BLaER1 (cell line): ENCODE data around the gene SMG6.
A peak's percentile ranks its signal among the peaks of the same experiment; 100 is the strongest.

ENCODE experiments used
- H3K27ac ChIP-seq: shearing (Covaris generic); formaldehyde crosslinking; 2 replicates; pipeline ENCODE4 v1.8.1; 2022
- H3K27me3 ChIP-seq: shearing (Covaris generic); formaldehyde crosslinking; 2 replicates; pipeline ENCODE4 v1.8.1; 2022
- H3K36me3 ChIP-seq: shearing (Covaris generic); formaldehyde crosslinking; 2 replicates; pipeline ENCODE4 v1.8.1; 2022
- H3K4me1 ChIP-seq: shearing (Covaris generic); formaldehyde crosslinking; 2 replicates; pipeline ENCODE4 v1.8.1; 2022
- H3K4me2 ChIP-seq: shearing (Covaris generic); formaldehyde crosslinking; 2 replicates; pipeline ENCODE4 v1.8.1; 2022
- H3K4me3 ChIP-seq: shearing (Covaris generic); formaldehyde crosslinking; 2 replicates; pipeline ENCODE4 v1.8.1; 2022
- H3K9ac ChIP-seq: shearing (Covaris generic); formaldehyde crosslinking; 2 replicates; pipeline ENCODE4 v1.8.1; 2022
- H3K9me3 ChIP-seq: shearing (Covaris generic); formaldehyde crosslinking; 2 replicates; pipeline ENCODE4 v1.8.1; 2022
- H4K20me1 ChIP-seq: shearing (Covaris generic); formaldehyde crosslinking; 2 replicates; pipeline ENCODE4 v1.8.1; 2022
- Cebpa-rat ChIP-seq: shearing (Covaris generic); IDR thresholded peaks from 2 replicates; pipeline ENCODE4 v1.8.1; 2022

The SMG6 gene

DNA sequence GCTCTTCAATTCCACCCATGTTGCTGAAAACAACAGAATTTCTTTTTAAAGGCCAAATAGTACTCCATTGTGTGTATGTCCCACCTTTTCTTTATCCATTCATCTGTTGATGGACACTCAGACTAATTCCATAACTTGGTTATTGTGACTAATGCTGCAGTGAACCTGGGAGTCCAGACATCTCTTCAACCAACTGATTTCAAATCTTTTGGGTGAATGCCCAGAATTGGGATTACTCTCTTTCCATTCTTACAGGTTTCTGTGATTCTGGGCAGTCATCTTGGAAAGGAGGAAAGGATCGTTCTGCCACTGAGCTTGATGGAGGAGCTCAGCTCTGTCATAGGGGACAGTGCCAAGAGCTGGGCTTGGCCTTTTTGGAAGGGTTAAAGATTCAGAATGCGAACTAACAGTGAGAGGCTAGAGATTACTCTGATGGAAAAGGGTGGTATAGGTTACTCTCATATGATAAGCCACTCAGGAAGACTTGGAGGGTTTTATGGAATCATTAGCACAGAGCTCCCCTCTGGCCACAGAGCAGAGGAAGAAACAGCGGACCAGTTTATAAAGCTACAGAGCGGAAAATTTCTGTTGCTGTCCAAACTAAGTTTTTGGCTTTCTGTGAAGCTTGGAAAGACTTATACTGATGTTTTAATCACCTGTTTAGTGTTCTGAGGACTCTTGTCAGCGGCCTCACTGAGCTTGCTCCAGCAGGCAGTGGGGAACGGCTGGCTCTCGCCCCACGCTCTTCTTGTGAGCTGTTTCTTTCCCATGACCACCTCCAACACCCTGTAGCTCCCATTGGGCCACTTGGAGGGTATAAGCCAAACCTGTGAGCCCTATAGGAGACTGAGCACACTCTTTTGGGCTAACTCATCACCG, 200.4 kb downstream of the SMG6 start:
- Histone ChIP-seq H3K27ac (no peak overlapping the region), H3K36me3 (peaks cover 31% of the 10 kb centered on the region), H3K4me2 (no peak overlapping the region), H4K20me1 (0 out of 2 replicates have a peak, but pooled peaks cover 6% of the 10 kb centered on the region), H3K9me3 (no peaks in the 10 kb centered on the region), H3K27me3 (no peaks in the 10 kb centered on the region), H3K4me1 (peaks cover 31% of the 10 kb centered on the region), H3K9ac (no peak overlapping the region), H3K4me3 (no peak overlapping the region)
- TF ChIP-seq Cebpa-rat = no peak

DNA sequence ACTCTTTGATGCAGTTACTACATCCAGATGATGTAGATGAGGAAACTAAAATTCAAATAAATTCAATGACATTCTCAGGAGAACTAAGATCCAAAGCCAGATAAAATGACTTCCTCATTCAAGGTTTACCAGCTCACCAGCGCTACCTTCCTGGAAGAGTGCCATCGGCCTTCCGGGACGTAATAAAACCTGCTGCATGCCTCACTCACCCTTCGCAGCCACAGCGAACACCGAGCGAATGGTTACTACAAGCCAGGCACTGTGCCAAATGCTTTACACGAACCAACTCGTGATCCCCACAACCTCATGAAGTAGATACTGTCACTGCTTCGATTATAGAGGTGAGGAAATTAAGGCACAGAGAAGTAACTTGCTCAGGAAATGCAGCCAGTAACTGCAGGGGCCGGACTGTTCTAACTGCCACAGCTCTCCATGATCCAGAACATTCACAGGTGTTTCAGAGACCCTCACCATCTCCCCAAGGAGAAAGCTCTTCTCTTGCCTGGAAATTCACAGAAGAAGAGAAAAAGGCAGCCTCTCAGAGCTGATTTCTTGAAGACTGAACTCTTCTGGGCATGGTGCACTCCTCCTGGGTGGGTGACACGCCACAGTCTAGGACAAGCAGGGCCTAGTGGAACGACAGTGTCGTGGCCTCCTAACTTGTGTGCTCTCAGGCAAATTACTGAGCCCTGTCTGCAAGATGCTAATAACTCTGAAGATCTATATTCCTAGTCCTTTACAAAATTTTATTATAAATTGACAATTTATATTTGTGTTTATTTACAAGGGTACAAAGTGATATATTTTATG, 201.9 kb downstream of the SMG6 start:
- Histone ChIP-seq H3K9ac (no peak overlapping the region), H3K4me2 (peak overlapping the region; percentile 45), H3K27ac (no peak overlapping the region), H3K27me3 (no peaks in the 10 kb centered on the region), H4K20me1 (0 out of 2 replicates have a peak, but pooled peaks cover 6% of the 10 kb centered on the region), H3K36me3 (peaks cover 38% of the 10 kb centered on the region), H3K9me3 (no peaks in the 10 kb centered on the region), H3K4me3 (no peak overlapping the region), H3K4me1 (peaks cover 20% of the 10 kb centered on the region)
- TF ChIP-seq Cebpa-rat = no peak

DNA sequence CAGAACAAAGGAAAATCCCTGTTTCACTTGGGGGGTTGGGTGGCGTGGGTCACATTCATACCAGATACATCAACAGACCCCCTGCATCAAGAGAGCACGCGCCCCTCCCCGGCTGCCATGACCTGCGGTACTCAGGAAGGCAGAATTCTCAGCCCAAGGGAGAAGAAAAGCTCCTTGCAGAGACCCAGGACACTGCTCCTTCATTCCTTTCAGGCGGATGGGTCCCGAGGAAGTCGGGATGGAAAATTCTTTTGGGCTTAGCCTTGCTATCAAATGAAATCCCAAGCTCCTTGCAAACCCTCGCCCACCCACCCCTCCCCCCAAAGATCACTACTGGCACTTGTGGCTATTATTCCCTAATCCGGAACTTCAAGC, 208.1 kb downstream of the SMG6 start:
- Histone ChIP-seq H3K9ac (no peak overlapping the region), H3K4me2 (peak overlapping the region; percentile 43), H3K27ac (0 out of 2 replicates have a peak overlapping the region, but pooled peaks have one; percentile 24)

DNA sequence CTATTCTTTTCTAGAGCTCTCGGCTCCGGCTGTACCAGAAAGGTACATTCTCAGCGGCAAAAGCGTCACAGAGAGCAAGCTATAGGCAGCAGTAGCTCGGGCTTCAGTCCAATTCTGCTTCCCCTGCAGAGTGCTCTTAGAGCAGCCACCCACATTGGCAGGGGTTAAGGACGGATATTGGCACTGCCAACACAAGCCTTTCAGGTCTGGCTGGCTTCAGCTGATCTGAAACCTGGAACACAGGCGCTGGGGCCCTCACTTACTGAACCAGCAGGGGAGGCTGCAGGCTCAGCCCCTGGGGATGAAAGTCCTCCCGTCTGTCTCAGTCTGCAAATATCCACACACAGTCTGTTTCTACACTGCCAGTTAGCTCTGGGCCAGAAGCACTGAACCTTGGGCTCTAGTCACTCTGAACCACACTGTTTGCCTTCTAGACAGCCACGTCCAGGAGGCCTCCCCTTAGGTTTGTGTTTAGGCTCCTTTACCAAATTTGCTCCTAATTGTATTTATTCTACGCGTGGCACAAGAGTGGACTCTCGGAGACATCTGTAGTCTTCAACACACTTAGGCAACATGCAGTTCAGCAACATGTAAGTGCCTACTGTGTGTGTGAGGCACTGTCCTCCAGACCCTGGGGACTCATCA, 208.6 kb downstream of the SMG6 start:
- H4K20me1 ChIP-seq = no peaks in the 10 kb centered on the region
- H3K9me3 ChIP-seq = no peaks in the 10 kb centered on the region
- no peaks in the 10 kb centered on the region for H3K27me3 ChIP-seq
- H3K27ac ChIP-seq = 0 out of 2 replicates have a peak overlapping the region, but pooled peaks have one; percentile 24
- peak overlapping the region; percentile 43 for H3K4me2 ChIP-seq
- H3K4me3 ChIP-seq = no peak overlapping the region
- H3K9ac ChIP-seq = no peak overlapping the region
- no peak for TF ChIP-seq Cebpa-rat
- H3K36me3 ChIP-seq = peaks cover 44% of the 10 kb centered on the region
- H3K4me1 ChIP-seq = peaks cover 34% of the 10 kb centered on the region

More for the DNA sequence above, 208.1 kb downstream of the SMG6 start:
- H3K36me3 ChIP-seq = peaks cover 44% of the 10 kb centered on the region
- H3K27me3 ChIP-seq = no peaks in the 10 kb centered on the region
- H4K20me1 ChIP-seq = no peaks in the 10 kb centered on the region
- H3K9me3 ChIP-seq = no peaks in the 10 kb centered on the region
- H3K4me3 ChIP-seq = no peak overlapping the region
- no peak for TF ChIP-seq Cebpa-rat
- H3K4me1 ChIP-seq = peaks cover 29% of the 10 kb centered on the region

DNA sequence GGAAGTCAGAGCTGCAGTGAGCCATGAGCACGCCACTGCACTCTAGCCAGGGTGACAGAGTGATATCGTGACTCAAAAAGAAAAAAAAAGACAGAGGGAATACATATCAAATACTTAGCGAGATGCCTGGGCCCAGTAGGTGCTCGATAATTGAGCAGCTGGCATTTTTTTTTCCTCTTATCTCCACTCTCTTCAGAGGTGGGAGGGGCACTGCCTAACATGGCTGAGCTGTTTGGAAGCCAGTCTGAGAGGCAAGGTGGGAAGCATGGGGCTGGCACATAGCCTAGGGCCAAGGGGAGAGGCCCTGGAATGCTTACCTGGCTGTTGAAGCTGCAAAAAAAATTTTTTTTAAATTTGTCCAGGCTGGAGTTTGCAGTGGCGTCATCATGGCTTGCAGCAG, 210.2 kb downstream of the SMG6 start:
- H3K9me3 ChIP-seq = no peaks in the 10 kb centered on the region
- no peaks in the 10 kb centered on the region for H4K20me1 ChIP-seq
- no peak overlapping the region for H3K4me2 ChIP-seq
- no peak overlapping the region for H3K27ac ChIP-seq
- H3K27me3 ChIP-seq = no peaks in the 10 kb centered on the region
- no peak for TF ChIP-seq Cebpa-rat
- H3K9ac ChIP-seq = no peak overlapping the region
- no peak overlapping the region for H3K4me3 ChIP-seq
- peaks cover 37% of the 10 kb centered on the region for H3K36me3 ChIP-seq
- H3K4me1 ChIP-seq = peaks cover 49% of the 10 kb centered on the region

DNA sequence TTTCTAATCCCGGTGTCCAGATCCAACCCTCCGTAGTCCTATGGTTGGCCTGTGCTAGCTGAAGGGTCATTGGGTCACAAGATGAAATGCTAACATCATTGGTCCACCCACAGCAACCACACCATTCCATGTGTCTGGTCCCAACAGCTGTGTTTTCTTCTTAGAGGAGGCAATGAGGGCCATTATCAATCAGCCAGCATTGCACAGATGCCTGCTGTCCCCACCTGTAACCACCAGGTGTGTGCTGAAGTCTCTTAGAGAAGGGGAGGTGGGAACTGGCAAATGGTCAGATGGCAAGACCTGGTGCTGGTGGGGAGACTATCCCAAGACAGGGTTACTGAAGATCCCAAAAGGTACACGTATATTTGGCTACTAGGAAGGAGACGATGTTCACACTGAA, 211.3 kb downstream of the SMG6 start:
- no peak for TF ChIP-seq Cebpa-rat
- Histone ChIP-seq H4K20me1 (no peaks in the 10 kb centered on the region), H3K4me3 (no peak overlapping the region), H3K9me3 (no peaks in the 10 kb centered on the region), H3K27ac (no peak overlapping the region), H3K27me3 (no peaks in the 10 kb centered on the region), H3K4me1 (peaks cover 60% of the 10 kb centered on the region), H3K4me2 (no peak overlapping the region), H3K36me3 (peaks cover 28% of the 10 kb centered on the region), H3K9ac (no peak overlapping the region)

DNA sequence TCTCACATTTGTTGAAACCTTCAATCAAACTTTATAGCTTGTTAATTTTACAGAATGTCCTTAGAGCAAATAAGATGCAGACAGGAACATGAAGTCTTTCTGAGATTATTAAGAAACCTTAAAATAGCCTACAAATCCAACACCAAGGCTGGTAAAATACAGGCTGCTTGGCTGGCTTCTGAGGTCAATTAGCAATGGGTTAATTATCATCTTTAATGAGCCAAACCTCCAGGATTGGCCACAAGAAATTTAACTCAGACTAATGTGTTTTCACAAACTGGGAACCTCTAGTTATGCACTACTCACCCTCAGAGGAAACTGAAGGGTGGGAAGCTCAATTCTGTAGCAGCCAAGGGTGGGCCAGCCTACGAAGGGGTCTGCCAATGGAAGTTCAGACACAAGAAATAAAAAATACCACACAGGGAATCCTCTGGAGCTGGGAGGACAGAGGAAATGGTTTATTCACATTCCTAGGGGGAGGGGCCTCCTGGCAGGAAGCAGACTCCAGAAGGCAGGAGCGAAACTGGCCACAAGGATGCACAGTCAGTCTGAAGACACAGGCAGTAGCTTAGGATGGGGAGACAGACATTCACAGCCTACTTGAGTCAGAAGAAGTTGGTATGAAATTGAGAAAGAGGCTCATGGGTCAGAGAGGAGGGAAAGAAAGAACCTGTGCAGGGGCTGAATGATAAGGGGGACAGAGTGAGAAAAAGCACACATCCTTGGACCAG, 212.6 kb downstream of the SMG6 start:
- Histone ChIP-seq H3K27ac (peak overlapping the region; percentile 91), H3K4me2 (peak overlapping the region; percentile 97), H4K20me1 (no peaks in the 10 kb centered on the region), H3K4me3 (no peak overlapping the region; the same call in 1 of the 2 replicates), H3K9me3 (no peaks in the 10 kb centered on the region), H3K36me3 (peaks cover 28% of the 10 kb centered on the region), H3K4me1 (peaks cover 69% of the 10 kb centered on the region), H3K9ac (peak overlapping the region; percentile 81), H3K27me3 (no peaks in the 10 kb centered on the region)
- TF ChIP-seq Cebpa-rat = no peak

DNA sequence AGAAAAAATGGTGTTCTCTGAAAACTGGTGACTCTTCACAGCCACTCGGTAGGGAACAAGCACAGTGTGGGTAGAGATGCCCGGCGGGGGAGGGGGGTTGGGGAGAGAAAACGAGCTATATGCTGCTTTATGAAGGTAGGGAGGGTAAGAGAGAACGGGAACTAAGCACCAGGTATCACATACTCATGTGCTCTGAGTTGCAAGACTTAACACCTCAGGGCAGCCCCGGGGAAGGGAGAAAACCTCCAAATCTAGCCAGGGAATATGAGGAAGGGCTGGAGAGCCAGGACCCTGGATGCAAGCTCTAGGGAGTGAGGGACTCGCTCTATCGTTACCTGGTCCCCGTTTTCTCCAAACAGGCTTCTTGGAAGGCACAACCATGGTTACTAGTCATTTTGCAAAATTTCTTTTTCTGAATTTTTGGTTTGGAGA, 213.4 kb downstream of the SMG6 start:
- H3K9ac ChIP-seq = peak overlapping the region; percentile 81
- H3K27ac ChIP-seq = peak overlapping the region; percentile 91
- H3K36me3 ChIP-seq = peaks cover 35% of the 10 kb centered on the region
- H3K4me2 ChIP-seq = peak overlapping the region; percentile 97
- no peaks in the 10 kb centered on the region for H3K27me3 ChIP-seq
- H3K4me1 ChIP-seq = peaks cover 69% of the 10 kb centered on the region
- TF ChIP-seq Cebpa-rat = no peak
- H3K4me3 ChIP-seq = peak overlapping the region; percentile 65
- H4K20me1 ChIP-seq = no peaks in the 10 kb centered on the region
- no peaks in the 10 kb centered on the region for H3K9me3 ChIP-seq

DNA sequence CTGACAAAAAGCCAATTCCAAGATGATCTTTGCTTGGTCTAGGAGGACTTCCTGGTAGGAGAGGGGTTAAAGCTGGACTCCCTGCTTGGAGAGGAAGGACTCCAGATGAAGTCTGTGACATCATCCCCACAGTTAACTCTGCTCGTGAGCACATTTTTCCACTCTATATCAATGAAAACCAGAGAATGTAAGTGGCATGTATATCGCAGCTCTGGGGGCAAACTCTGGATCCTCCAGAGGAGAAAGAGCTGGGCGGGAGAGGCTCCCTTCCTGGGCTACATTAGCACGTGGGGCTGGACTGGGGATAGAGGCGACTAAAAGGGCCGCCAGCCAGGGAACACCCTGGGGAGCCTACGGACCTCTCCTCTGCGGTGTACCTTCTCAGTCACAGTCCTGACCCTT, 214.6 kb downstream of the SMG6 start:
- Histone ChIP-seq H3K4me1 (peaks cover 75% of the 10 kb centered on the region), H3K9ac (peak overlapping the region; percentile 81), H3K36me3 (peaks cover 29% of the 10 kb centered on the region), H3K4me3 (peak overlapping the region; percentile 65), H3K4me2 (peak overlapping the region; percentile 97), H4K20me1 (no peaks in the 10 kb centered on the region), H3K27ac (peak overlapping the region; percentile 91), H3K9me3 (no peaks in the 10 kb centered on the region), H3K27me3 (no peaks in the 10 kb centered on the region)
- TF ChIP-seq Cebpa-rat = no peak
